HG03108 (cell line): ENCODE measurements around the gene GJC2.
"Not testable (repeated sequence)": the region's sequence is repeated elsewhere in the genome, so short reads cannot be mapped to it uniquely, and the experiment has no call there.

ENCODE experiments used
- ATAC-seq: cut with Tn5 transposase; IDR thresholded peaks from one replicate; pipeline ENCODE4 v1.9.1; 2021; ENCODE audit warnings: moderate library complexity; ENCODE audit not compliant: unreplicated experiment

Gene GJC2

DNA sequence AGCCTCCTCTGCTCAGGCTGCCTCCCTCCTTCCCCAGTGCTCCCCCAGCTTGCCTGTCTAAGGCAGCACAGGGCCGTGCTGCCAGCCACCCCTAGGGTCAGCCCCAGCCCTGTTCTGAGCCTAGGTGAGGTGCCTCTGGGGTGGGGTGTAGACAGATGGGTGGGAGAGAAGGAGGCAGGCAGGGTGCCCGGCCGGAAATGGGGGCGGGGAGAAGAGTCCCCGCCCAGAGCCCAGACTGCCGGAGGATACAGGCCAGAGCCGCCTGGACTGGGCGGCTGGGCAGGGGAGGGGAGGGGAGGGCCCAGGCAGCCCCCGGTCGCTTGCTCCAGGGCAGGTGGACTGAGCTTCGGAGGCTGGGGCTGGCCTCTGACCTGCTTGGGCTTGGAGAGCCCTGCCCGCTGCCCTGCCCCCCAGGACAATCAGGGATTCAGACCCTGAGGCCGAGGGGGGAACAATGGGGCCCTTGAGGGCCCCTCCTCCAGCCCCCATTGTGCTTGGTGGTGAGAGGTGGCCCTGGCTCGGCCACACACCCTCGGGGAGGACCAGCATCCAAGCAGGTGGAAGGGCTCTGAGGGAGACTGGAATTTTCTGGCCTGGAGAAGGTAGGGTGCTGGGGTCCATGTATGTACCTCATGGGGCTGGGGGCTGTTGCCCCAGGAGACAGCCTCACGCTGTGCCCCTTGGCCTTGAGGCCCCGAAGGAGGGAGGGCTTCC lies at the start of gene GJC2:
Gene GJC2 (plus strand): TSS at position 525 of the 714 bp plus-strand sequence. CDS start 7,829 bp downstream, outside the sequence.
- no peak for ATAC-seq

DNA sequence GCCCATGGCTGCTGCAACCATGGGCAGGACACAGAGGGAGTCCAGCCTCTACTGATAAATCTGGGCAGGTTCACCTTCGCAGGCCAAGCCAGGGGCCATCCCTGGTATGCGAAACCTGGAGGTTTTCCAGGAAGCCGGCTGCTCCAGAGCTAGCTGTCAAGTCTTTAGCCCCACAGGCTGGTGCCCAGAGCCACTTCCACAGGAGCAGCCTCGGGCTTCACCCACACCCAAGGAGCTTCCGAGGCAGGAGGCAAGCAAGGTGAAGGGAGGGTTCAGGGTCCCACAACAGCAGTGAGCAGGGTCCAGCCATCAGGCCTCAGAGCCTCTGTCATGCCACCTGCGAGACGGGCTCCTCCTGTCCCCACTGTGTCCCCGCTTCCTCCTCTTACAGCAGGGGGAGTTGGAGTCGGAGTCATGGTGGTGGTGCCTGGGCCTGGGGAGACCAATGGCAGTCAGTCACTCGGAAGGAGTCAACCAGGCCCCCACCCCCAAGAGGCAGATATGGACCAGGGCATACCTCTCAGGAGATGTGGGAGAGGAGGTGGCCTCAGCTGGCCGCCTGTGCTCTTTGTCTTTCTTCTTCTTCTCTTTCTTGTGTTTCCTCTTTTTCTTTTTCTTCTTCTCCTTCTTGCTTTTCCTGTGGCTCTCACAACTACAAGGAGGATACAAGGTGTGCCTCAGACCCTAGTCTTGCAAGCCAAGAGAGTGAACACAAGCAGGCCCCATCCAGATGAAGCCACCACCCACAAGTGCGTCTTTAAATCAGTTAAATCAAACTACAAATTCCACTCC lies 48.7 kb upstream of the GJC2 start:
- no peak for ATAC-seq

DNA sequence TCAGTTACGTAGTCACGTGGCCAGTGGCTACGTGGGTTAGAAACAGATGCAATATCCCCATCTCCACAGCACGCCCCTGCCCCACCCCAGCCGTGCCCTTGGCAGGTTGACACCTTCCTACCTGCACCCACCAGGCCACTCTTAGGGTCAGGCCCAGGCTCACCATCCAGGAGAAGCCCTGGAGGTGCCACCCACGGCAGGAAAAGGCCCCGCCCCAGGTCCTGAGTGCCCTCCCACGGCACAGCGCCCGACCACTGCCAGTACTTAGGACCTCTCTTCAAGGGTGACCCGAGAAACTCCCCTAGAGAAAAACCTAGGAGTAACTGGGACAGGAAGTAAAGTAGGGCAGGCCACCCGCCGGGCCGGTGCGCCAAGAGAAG lies 48.1 kb upstream of the GJC2 start:
- no peak for ATAC-seq

DNA sequence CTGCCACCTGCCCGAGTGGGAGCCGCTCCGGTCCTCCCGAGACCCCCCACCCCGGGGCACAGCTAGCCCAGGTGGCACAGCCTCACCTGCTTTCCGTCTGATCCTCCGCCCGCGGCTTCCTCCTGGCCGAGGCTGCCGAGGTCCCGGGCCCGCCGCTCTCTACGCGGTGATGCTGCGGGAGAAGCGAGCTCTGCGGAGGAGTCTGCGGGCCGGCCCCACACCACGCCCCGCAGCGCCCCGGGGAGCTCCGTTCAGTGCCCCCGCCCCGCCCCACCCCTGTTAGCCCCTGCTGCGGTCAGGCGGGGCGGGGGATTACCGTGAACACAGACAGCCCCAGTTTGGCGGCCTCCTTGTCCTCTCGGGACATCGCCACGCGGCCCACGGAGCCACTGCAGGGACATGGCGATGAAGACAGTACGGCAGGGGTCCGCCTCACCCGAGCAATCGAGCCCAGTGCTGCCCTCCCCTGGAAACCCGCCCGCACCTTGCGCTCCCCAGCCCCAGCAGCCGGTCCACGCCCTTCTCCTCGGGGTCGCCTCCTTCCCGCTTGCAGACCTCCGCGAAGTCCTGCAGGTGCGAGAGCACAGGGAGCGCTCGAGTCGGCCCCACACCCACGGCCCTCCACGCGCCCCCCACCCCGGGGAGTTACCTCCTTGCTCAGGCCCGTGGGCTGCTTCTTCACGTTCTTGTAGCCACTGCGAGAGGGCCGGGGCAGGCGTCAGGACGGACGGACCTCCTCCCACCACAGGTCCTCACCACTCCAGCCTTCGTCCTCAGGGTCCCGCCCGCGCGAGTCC lies 47.5 kb upstream of the GJC2 start:
- peak; percentile 1 for ATAC-seq

DNA sequence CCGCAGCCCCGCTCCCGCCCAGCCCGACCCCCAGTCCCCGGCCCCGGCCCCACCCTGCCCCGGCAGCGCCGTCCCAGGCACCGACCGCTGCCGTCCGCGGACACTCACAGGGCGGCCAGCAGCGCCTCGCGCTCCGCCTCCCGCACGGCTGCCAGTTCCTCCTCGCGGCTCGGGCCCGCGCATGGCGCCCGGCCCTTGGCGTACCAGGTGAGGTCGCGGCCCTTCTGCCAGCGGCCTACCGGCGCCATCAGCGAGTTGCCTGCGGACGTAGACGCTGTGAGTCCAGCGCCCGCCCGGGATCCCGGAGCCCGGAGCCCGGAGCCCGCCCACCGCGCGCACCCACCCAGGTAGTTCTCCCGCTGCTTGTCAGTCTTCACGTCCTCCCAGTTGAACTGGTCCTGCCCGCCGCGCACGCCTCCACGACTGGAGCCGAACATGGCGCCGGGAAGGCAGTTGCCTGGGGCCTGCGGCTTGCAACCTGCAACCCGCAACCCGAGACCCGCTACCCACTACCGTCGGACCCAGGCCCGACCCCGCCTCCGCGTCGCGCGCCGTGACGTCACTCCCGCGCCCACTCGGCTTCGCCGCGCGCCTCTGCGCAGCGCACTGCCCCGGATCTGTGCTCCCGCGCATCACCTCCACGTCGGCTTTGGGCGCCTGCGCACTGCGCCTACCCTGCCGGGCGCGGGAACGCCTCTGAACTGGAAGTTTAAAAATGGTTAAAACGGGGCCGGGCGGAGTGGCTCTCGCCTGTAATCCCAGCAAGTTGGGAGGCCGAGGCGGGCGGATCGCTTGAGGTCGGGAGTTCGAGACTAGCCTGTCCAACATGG lies 46.7 kb upstream of the GJC2 start, which contains the start of gene C1orf35:
Gene C1orf35 (minus strand): TSS at position 535 of the 830 bp plus-strand sequence. CDS start 98 bp downstream, at position 437.
- ATAC-seq, result peak; percentile 61

DNA sequence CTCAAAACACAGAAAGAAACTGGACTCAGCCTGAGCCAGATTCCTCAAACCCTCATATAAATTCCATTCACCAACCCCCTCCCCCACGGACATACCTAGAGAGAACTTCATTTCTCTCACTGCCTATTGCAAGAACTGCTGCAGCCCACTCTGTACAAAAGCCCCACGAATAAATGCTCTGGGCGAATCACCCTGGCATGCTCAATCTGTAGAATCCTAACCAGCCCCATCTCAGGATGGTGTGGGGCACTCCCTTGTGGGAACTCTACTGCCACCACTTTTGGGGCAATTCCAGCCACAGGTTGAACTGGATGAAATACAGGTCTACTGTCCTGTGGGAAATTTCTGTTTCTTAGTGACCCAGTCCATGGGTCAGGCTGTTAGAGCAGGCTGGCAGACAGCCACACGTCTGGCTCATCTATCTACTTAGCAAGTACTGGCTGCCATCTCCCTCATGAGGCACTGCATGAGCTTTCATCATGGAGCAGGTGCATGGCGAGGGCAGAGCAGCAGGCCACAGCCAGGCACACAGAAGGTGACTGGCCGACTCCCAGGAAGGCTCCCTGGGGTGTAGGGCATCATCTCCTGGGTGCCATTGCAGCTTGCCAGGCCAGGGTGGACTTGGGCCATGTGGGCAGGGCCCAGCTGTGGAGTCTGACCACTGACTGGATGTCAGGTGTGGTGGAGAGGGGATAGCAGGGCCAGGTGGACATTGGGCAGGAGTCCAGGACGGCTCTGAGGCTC lies 45.0 kb upstream of the GJC2 start:
- ATAC-seq, result no peak

DNA sequence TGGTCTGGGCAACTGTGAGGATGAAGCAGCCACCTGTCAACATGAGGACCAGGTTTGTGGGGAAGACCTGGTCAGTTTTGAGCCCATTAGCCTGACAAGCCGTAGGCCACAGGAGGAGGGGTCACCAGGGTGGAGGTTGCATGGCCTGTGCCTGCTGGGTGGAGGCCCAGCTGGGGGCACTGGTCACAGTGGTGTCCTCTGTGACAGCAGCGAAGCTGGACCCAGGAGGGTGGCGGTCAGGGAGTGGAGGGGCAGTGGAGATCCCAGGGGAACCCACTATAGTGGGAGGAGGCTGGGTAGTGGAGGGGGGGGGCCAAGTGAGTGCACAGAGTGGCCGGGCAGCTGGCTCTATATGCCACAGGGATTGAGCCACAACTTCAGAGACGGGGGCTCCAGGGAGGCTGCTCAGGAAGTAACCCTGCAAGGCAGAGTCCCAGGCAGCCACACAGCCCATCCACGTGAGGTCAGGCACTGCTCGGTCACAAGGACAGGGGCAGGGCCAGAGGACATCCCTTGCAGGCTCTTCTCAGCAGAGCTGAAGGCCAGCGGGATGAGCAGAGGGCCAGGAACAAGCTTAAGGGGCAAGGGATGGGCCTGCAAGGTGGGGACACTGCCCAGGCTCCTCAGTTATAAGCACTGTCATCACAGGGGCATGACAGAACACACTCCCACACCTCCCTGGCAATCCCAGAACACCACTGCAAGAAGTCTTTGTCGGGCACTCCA lies 44.3 kb upstream of the GJC2 start:
- ATAC-seq, result no peak

DNA sequence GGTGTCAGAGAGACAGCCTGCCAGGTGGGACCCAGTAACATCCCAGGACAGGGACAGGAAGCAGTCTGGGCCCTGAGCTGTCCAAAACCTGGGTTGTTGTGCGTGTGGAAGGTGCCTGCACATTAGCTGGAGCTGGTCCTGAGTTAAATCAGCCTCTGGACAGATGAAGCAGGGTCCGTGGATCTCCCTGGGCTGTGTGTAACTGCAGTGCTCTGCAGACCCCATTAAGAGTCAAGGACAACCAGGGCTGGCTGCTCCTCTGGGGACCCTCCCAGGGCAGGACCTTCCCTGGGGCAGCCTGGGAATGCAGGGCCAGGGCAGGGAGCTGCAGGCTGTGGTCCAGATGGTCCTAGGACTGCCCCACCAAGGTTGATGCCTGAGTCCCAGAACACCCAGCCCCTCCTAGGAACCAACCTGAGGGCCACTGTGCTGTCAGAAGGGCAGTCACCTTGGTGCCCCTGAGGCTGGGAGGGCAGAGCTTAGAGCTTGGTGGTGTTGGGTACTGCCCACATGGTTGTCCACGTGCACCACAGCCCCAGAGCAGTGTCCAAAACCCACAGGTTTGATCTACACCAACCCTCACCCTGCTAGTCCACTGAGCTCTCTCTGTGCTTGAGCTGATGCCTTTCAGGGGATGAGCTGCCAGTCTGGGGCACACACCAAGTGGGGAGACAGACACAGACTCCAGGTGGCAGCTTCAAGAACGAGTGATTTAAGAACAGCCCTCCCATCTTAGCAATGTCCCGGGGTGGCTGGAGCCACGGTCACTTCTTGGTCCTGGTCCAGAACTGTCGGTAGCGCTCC lies 43.5 kb upstream of the GJC2 start:
- ATAC-seq, result no peak

DNA sequence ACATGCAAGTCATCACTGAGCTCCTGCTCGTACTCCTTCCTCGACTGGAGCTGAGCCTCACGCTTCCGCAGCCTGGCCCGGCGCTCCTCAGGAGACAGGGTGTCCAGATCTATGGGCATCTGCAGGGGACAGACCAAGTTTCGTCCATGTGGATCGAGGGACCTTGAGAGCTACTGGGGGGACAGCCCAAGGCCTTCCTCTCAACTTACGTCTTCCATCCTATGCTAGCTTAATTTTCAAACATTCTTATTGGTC lies 43.0 kb upstream of the GJC2 start:
- ATAC-seq, result no peak

DNA sequence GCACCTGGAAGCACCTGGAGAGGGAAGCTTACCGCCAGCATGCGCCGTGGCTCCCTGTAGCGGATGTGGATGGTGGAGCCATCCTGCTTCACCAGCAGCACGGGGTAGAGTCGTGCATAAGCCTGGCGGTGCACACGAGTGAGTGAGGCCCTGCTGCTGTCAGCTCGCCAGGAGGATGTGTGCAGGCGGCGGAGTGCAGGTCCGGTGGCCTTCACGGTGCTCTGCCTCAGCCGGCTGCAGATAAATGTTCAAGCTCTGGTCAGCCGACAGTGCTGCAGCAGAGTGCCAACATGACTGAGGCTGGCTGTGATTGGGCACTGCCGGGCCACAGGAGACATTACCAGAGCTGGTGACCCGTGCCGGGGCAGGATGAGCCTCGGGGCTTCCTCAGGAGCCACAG lies 42.1 kb upstream of the GJC2 start:
- no peak for ATAC-seq

DNA sequence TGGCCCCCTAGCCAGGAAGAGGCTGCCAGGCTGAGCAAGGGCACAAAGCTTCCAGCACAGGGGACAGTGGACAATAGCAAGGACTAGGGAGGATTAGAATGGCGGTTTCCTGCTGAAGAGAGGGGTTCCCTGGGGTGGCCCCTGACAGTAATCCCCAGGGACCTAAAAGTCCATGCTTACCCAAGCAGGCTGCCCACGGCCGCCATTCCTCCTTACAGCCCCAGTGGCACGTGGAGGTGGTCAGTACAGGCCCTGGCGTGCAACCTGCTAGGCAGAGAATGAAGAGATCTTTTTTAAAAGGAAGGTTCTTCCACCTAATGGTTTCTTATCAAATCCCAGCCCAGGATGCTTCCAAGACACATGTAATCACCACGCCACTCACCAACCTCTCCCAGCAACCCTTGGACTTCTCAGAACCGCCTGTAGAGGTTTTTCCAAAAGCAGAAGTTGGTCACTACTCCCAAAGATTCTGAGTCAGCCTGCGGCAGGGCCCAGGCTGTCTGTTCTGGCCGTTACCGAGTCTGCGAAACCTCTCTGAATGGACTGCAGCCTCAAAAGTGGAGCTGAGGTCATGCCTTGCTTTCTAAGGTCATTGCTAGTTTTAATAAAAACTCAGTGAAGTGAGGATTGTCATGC lies 41.6 kb upstream of the GJC2 start:
- ATAC-seq, result no peak

DNA sequence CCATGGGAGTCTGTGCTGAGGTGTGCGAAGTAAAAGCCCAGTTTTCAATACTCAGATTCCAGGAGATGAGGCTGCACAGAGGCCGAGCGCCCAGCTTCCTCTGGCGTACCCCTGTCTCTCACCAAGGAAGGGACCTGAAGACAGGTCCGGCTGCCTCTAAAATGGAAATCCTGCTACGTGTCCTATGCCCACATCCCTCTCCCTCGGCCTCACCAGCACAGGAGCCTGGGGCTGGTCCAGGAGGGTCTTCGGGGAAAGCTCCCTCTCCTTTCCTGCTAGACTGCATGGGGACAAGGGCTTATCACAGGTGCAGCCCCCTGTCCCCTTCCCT lies 41.0 kb upstream of the GJC2 start:
- no peak for ATAC-seq

DNA sequence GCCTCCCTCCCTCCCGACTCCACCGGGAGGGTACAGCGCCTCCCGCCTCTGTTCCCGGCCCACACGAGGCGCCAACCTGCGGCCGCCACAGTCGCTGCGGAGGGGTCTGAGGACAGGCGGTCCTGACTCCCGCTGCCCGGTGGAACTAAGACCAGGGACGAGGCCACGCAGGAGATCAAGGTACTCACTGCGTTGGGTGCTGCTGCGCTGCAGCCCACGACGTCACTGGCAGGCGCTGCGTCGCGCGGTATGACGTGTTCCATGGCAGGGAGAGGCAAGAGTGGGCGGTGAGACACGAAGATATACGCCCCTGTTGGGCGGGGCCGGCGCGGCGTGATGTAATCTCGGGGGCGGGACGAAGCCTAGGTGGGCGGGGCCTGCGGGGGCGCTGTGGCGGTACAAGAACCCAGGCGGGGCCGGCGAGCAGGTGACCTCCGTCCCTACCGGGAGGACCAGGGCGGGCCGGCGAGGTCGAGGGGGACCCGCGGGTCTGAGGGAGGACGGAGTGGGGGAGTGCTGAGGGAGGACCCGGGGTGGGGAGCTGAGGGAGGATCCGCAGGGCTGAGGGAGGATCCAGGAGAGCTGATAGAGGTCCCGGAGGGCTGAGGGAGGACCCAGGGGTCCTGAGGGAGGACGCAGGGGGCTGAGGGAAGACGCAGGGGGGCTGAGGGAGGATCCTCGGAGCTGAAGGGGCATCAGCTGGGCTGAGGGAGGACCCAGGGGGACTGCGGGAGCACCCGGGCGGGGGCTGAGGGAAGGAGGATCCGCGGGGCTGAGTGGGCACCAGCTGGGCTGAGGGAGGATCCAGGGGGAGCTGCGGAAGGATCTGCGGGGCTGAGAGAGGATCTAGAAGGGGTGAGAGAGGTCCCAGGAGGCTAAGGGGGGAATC lies 40.4 kb upstream of the GJC2 start, which contains the start of gene MRPL55:
Gene MRPL55 (minus strand): TSS at position 227 of the 889 bp plus-strand sequence. CDS start 1,039 bp downstream, outside the sequence.
- ATAC-seq, result peak; percentile 78

DNA sequence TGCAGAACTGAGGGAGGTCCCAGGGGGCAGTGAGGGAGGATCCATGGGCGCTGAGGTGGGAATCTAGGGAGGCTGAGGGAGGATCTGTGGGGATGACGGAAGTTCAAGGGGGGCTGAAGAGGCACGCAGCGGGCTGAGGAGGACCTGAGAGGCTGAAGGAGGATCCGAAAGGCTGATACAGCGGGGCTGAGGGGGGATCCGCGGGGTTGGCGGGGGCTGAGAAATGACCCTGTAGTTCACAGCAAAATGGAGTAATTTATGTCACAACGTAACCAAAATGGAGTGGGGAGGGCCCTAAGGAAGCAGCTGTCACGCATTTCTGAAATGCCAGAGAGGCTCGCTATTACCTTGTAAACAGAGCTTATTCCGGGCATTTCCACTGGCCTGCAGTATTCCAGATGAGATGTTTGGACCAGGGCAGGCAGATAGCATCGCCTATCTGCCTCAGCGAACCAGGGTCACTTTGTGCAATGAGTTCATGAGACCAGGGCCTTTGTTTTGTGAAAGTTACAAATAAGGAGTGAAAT lies 39.7 kb upstream of the GJC2 start:
- ATAC-seq, result no peak

DNA sequence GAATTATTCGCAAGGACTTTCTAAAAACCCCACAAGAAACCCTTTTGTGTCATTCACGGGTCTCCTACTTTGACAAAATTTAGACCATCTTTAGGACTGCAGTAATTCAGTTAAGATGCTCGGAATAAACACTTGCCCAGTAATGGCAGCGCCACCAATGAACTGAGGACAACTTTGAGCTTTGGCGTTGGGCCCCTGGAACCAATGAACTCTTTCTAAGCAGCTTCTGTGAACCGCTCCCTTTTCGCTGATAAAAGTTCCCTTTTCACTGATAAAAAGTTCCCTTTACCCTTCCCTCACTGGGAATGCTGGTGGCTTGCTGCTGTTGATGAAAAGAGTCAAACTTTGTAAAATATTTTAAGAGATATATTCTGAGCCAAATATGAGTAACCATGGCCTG lies 39.2 kb upstream of the GJC2 start:
- ATAC-seq, result no peak

DNA sequence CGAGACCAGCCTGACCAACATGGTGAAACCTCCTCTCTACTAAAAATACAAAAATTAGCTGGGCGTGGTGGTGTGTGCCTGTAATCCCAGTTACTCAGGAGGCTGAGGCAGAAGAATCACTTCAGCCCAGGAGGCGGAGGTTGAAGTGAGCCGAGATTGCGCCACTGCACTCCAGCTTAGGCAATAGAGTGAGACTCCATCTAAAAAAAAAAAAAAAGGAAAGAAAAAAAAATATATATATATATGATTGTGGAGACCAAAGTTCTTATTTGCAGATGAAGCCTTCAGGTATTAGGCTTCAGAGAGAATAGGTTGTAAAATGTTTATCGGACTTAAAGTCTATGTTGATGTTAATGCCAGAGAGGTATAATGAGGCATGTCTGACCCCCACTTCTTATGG lies 38.4 kb upstream of the GJC2 start:
- ATAC-seq, result not testable (repeated sequence)

DNA sequence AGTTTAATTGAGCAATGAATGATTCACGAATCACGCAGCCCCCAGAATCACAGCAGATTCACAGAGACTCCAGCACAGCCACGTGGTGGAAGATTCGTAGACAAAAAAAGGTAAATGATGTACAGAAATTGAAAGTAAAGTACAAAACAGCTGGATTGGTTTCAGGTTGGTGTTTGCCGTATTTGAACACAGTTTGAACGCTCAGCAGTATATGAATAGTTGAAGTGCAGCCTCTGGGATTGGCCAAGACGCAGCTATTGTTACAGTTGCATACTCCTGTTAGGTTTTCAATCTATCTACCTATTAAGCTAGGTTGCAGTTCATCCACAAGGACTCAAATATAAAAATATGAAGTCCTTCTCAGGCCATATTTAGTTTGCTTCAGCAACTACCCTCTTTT lies 37.6 kb upstream of the GJC2 start:
- ATAC-seq, result no peak
